Peyer's patch (tissue), 4 donors: ENCODE data around the gene DLG3.

ENCODE experiments used
- POLR2A ChIP-seq, 2 donors: fragments of 450-650 bp; IDR thresholded peaks; one replicate each; pipeline ENCODE4 v1.5.1; 2017; ENCODE audit warnings: antibody characterized with exemption in 2 of 2, mild to moderate bottlenecking in 2 of 2, moderate library complexity in 2 of 2
- TF ChIP-seq, protein P1 (sequence below), 6 experiments: fragments of 450-650 bp in 4 of 6; fragments of 200-600 bp in 2 of 6; sonication (generic) in 1 of 6; IDR thresholded peaks; one replicate each; pipeline ENCODE4 v1.5.1; 2017 to 2019; ENCODE audit warnings: antibody characterized with exemption in 6 of 6, mild to moderate bottlenecking in 3 of 6, moderate library complexity in 1 of 6

DNA sequence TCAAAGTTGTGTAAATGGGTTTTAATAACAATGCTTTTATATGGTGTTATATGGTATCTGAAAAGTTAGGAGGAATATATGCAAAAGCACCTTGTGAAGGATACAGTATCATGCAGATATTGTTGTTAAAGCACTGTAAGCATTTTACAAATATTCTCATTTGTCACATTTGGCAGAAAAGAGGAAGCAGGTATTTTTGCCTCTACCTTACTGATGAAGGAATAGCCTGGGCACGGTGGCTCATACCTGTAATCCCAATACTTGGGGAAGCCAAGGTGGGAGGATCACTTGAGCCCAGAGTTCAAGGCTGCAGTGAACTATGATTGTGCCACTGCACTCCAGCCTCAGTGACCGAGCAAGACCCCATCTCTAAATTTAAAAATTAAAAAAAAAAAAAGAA is 33.7 kb upstream of the DLG3 start:
- TF ChIP-seq, protein P1, sequence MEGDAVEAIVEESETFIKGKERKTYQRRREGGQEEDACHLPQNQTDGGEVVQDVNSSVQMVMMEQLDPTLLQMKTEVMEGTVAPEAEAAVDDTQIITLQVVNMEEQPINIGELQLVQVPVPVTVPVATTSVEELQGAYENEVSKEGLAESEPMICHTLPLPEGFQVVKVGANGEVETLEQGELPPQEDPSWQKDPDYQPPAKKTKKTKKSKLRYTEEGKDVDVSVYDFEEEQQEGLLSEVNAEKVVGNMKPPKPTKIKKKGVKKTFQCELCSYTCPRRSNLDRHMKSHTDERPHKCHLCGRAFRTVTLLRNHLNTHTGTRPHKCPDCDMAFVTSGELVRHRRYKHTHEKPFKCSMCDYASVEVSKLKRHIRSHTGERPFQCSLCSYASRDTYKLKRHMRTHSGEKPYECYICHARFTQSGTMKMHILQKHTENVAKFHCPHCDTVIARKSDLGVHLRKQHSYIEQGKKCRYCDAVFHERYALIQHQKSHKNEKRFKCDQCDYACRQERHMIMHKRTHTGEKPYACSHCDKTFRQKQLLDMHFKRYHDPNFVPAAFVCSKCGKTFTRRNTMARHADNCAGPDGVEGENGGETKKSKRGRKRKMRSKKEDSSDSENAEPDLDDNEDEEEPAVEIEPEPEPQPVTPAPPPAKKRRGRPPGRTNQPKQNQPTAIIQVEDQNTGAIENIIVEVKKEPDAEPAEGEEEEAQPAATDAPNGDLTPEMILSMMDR (IDR thresholded peaks at IDR 0.05) = no peak
- TF ChIP-seq POLR2A (IDR thresholded peaks at IDR 0.05) = no peak
